HG03025 (cell line): Measurements from ENCODE around the gene ALDH1L2.
"Not testable (repeated sequence)": the region's sequence is repeated elsewhere in the genome, so short reads cannot be mapped to it uniquely, and the experiment has no call there.

Source experiments
- ATAC-seq: cut with Tn5 transposase; IDR thresholded peaks from one replicate; pipeline ENCODE4 v1.9.1; 2021; ENCODE audit warnings: mild to moderate bottlenecking, moderate library complexity; ENCODE audit not compliant: unreplicated experiment, low FRiP score

Gene ALDH1L2

GRCh38 chr12:104990950-104991349 lies 93.3 kb downstream of the ALDH1L2 start:
- ATAC-seq: no peak

DNA sequence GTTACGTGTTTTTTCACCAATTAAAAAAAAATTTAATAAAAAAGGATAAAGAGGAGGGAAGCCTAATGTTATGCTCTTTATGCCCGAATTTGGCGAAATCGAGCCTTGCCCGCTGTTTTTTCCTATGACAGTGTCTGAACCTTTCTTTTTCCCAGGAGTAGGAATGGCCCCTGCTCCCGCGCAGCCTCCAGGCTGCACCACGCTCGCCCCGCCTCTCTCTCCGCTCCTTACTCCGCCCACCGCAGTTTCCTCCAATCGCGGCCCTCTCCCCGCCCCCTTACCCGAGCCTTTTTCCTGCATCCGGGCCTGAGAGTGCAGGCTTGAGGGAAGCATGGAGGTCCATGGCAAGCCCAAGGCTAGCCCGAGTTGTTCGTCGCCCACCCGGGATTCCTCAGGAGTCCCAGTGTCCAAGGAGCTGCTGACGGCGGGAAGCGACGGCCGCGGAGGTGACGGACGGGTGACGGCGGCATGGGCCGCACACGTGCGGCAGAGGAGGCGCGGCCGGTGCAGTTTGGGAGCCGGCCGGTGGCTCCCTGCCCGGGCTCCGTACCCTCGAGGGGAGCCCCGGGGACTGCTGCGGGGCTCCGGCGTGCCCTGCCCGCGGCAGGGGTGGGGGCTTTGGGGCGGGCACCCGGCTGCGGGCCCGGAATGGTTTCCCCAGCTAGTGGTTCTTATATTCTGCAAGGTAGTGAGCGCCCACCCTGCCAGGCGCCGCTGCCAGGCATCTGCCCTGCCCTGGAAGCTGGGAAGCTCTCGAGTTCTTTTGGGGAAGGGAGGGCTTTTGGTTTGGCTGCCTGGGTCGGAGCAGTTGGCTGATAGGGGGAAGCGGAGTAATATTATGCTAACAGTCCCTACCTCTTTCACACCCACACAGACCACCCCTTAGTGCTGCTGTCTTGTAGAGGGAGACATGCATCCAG lies 98.0 kb downstream of the ALDH1L2 start, which contains the start of gene NOPCHAP1:
NOPCHAP1 (plus strand) TSS at position 295 of the 920 bp plus-strand sequence; CDS start at position 332, 37 bp downstream.
- peak; percentile 95 for ATAC-seq

- ATAC-seq: no peak
These were observed 99.1 kb downstream of the ALDH1L2 start for GRCh38 chr12:104985206-104985605.

DNA sequence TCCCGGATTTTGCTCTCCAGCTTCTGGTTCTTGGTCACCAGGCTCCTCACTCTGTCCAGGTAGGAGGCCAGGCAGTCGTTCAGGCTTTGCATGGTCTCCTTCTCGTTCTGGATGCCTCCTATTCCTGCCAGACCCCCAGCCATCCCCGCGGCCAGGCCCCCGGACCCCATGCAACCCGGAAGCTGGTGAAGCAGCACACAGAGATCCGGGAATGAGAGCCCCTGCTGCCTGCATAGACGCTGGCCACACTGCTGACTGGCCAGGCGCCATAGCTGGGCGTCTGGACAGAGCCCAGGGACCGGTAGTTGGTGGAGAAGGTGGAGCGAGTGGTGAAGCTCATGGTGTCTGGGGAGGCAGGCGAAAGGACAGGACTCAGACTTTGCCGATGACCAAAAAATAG lies 106.6 kb downstream of the ALDH1L2 start:
- not testable (repeated sequence) for ATAC-seq

GRCh38 chr12:104976703-104977102 lies 107.6 kb downstream of the ALDH1L2 start:
- ATAC-seq: no peak

- no peak for ATAC-seq
These were observed 108.5 kb downstream of the ALDH1L2 start for GRCh38 chr12:104975587-104976343.

DNA sequence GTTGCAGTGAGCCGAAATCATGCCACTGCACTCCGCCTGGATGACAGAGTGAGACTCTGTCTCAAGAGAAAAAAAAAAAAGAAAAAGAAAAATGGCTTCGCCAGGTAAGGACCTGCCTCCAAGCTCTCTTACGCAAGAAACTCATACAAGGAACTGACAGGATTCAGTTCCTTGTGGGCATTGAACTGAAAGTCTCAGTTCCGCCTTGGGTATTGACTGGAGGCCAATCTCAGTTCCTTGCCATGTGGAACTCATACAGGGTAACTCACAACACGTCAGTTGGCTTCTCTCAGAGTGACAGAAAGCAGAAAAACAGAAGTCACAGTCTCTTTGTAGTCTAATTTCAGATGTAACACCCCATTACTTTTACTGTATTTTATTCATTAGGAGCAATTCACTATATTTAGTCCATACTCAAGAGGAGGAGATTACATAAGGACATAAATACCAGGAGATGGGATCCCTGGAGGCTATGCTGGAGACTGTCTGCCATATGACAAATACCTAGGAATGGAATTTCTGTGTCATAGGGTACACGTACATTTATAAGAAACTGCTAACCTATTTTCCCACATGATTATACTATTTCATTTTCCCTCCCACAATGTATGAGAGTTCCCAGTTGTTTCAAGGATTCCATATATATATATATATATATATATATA lies 109.5 kb downstream of the ALDH1L2 start:
- ATAC-seq: peak; percentile 90

DNA sequence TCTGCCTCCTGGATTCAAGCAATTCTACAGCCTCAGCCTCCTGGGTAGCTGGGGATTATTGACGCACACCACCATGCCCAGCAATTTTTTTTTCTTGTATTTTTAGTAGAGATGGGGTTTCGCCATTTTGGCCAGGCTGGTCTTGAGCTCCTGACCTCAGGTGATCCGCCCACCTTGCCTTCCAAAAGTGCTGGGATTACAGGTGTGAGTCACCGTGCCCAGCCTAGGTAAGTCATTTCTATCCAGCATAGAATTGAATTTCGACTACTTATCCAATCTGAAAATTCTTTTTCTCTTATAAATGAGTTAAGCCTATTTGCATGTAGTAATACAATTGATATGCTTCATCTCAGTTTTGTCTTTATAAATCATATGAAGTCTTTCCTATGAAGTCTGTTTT lies 111.0 kb downstream of the ALDH1L2 start:
- no peak for ATAC-seq

DNA sequence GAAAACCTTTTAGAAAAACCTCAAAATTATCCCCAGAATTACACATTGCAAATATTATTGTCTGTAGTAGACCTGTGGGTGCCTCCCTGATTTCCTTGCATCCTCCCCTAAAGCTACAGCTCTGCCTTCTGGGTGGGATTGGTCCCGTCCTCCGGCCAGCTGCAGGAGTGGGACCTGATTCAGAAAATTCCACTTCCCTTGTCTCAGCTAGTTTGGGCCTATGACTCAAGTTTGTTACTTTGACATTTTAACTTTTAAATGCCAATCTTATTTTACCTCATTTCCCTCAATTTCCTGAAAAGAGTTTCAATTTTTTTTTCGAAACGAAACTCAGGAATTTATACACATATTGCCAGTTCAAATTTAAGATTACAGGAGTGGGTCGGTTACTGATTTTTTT lies 113.0 kb downstream of the ALDH1L2 start:
- no peak for ATAC-seq
